Measurements from ENCODE around the gene C5AR1. TPM values are rescaled to one million over a fixed set of nuclear protein-coding genes. Genes with fewer than 3 reads are reported as not detected.

Gene C5AR1
- total and polyA plus RNA-seq, 2 experiments from 2014 or later, result not detected

- H3K27ac ChIP-seq, result no peak overlapping the region
- H3K36me3 ChIP-seq, result no peaks in the 10 kb centered on the region
- no peak for TF ChIP-seq CTCF (IDR thresholded peaks at IDR 0.05; ENCODE audit: low read depth, low read length)
- DNase-seq (ENCODE audit: low read depth in 1 of 2, low spot score in 1 of 2), result no peak
- H3K4me1 ChIP-seq (ENCODE audit: low read depth), result no peaks in the 10 kb centered on the region
- H3K4me3 ChIP-seq, result no peak overlapping the region
- H3K27me3 ChIP-seq, result no peaks in the 10 kb centered on the region
- no peaks in the 10 kb centered on the region for H3K9me3 ChIP-seq (ENCODE audit: low read depth)
Observed at GRCh38 chr19:47303966-47304365, 5.7 kb upstream of the C5AR1 start.

GRCh38 chr19:47305309-47305751 lies 4.3 kb upstream of the C5AR1 start:
- TF ChIP-seq CTCF (IDR thresholded peaks at IDR 0.05; ENCODE audit: low read depth, low read length), result peak; percentile 99
- DNase-seq (ENCODE audit: low read depth in 1 of 2, low spot score in 1 of 2), result peak; percentile 62 to 89
- Histone ChIP-seq H3K4me1 (ENCODE audit: low read depth) (no peaks in the 10 kb centered on the region), H3K9me3 (ENCODE audit: low read depth) (no peaks in the 10 kb centered on the region), H3K4me3 (no peak overlapping the region), H3K27ac (no peak overlapping the region), H3K27me3 (no peaks in the 10 kb centered on the region), H3K36me3 (no peaks in the 10 kb centered on the region)

- Histone ChIP-seq H3K9me3 (ENCODE audit: low read depth) (no peaks in the 10 kb centered on the region), H3K4me3 (no peak overlapping the region), H3K27ac (no peak overlapping the region), H3K27me3 (no peaks in the 10 kb centered on the region), H3K4me1 (ENCODE audit: low read depth) (no peaks in the 10 kb centered on the region), H3K36me3 (no peaks in the 10 kb centered on the region)
- no peak for DNase-seq (ENCODE audit: low read depth in 1 of 2, low spot score in 1 of 2)
- TF ChIP-seq CTCF (IDR thresholded peaks at IDR 0.05; ENCODE audit: low read depth, low read length), result no peak
Observed at GRCh38 chr19:47306303-47306702, 3.4 kb upstream of the C5AR1 start.

- H3K9me3 ChIP-seq (ENCODE audit: low read depth), result no peaks in the 10 kb centered on the region
- no peaks in the 10 kb centered on the region for H3K27me3 ChIP-seq
- TF ChIP-seq CTCF (IDR thresholded peaks at IDR 0.05; ENCODE audit: low read depth, low read length), result no peak
- no peaks in the 10 kb centered on the region for H3K4me1 ChIP-seq (ENCODE audit: low read depth)
- no peaks in the 10 kb centered on the region for H3K36me3 ChIP-seq
- H3K4me3 ChIP-seq, result no peak overlapping the region
- H3K27ac ChIP-seq, result no peak overlapping the region
- DNase-seq (ENCODE audit: low read depth in 1 of 2, low spot score in 1 of 2), result peak in 1 of 2 donors; percentile 59
Observed at GRCh38 chr19:47309038-47309437, 623 bp upstream of the C5AR1 start.

- H3K27me3 ChIP-seq, result no peaks in the 10 kb centered on the region
- no peak overlapping the region for H3K4me3 ChIP-seq
- H3K27ac ChIP-seq, result no peak overlapping the region
- H3K4me1 ChIP-seq (ENCODE audit: low read depth), result no peaks in the 10 kb centered on the region
- no peaks in the 10 kb centered on the region for H3K9me3 ChIP-seq (ENCODE audit: low read depth)
- DNase-seq (ENCODE audit: low read depth in 1 of 2, low spot score in 1 of 2), result no peak
- TF ChIP-seq CTCF (IDR thresholded peaks at IDR 0.05; ENCODE audit: low read depth, low read length), result no peak
- no peaks in the 10 kb centered on the region for H3K36me3 ChIP-seq
Observed at GRCh38 chr19:47310323-47310722, 662 bp downstream of the C5AR1 start.

GRCh38 chr19:47310819-47311218 lies 1.2 kb downstream of the C5AR1 start:
- H3K4me3 ChIP-seq, result no peak overlapping the region
- no peak for TF ChIP-seq CTCF (IDR thresholded peaks at IDR 0.05; ENCODE audit: low read depth, low read length)
- no peaks in the 10 kb centered on the region for H3K4me1 ChIP-seq (ENCODE audit: low read depth)
- H3K27ac ChIP-seq, result no peak overlapping the region
- H3K9me3 ChIP-seq (ENCODE audit: low read depth), result no peaks in the 10 kb centered on the region
- peak in 1 of 2 donors; percentile 52 for DNase-seq (ENCODE audit: low read depth in 1 of 2, low spot score in 1 of 2)
- H3K36me3 ChIP-seq, result no peaks in the 10 kb centered on the region
- H3K27me3 ChIP-seq, result no peaks in the 10 kb centered on the region

Measured in cardiac muscle cell (in vitro differentiated cells and primary cell).